ENCODE measurements around the gene SLC6A11.

DNA sequence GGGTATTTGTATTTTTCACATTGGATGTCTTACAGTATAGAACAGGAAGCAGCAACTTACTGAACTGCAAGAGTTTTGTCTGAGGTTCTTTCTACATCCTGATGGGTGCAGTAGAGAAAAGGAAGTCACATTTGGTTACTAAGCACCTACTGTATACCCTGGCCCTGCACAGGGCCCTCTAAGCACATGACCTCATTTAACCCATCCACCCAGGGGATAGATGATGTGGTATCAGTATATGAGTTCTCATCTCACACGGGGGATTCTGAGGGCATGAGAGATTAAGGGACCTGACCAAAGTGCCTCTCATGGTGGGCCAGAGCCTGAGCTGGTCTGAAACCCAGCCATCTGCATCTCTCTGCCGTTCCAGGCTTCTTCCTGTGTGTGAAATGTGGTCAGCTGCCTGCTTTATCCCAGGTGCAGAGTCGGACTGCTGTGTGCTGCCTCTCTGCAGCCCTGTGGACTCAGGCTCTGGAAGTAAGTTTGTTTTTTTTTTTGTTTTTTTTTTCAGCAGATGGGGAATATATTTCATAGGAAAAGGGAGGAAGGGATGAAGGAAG, 17.9 kb downstream of the SLC6A11 start:
- TF ChIP-seq, protein P1, sequence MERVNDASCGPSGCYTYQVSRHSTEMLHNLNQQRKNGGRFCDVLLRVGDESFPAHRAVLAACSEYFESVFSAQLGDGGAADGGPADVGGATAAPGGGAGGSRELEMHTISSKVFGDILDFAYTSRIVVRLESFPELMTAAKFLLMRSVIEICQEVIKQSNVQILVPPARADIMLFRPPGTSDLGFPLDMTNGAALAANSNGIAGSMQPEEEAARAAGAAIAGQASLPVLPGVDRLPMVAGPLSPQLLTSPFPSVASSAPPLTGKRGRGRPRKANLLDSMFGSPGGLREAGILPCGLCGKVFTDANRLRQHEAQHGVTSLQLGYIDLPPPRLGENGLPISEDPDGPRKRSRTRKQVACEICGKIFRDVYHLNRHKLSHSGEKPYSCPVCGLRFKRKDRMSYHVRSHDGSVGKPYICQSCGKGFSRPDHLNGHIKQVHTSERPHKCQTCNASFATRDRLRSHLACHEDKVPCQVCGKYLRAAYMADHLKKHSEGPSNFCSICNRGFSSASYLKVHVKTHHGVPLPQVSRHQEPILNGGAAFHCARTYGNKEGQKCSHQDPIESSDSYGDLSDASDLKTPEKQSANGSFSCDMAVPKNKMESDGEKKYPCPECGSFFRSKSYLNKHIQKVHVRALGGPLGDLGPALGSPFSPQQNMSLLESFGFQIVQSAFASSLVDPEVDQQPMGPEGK (CRISPR knock-in tag; IDR thresholded peaks at IDR 0.05; ENCODE audit: borderline replicate concordance) = no peak
- no peak for TF ChIP-seq ISL1 (CRISPR knock-in tag; IDR thresholded peaks at IDR 0.05)
- TF ChIP-seq TOX (CRISPR knock-in tag; IDR thresholded peaks at IDR 0.05; ENCODE audit: borderline replicate concordance) = no peak
- no peak for TF ChIP-seq OSR1 (CRISPR knock-in tag; IDR thresholded peaks at IDR 0.05)
- TF ChIP-seq ZFP30 (CRISPR knock-in tag; IDR thresholded peaks at IDR 0.05) = no peak
- TF ChIP-seq ZC3H10 (CRISPR knock-in tag; IDR thresholded peaks at IDR 0.05) = no peak
- TF ChIP-seq ZNF565 (CRISPR knock-in tag; conservative IDR thresholded peaks at IDR 0.05; ENCODE audit: low read depth) = no peak
- no peak for TF ChIP-seq ZNF70 (CRISPR knock-in tag; IDR thresholded peaks at IDR 0.05)
- TF ChIP-seq ARNTL (CRISPR knock-in tag; IDR thresholded peaks at IDR 0.05; ENCODE audit: borderline replicate concordance, low read depth) = no peak
- TF ChIP-seq RARB (CRISPR knock-in tag; IDR thresholded peaks at IDR 0.05) = no peak
- TF ChIP-seq, protein P2, sequence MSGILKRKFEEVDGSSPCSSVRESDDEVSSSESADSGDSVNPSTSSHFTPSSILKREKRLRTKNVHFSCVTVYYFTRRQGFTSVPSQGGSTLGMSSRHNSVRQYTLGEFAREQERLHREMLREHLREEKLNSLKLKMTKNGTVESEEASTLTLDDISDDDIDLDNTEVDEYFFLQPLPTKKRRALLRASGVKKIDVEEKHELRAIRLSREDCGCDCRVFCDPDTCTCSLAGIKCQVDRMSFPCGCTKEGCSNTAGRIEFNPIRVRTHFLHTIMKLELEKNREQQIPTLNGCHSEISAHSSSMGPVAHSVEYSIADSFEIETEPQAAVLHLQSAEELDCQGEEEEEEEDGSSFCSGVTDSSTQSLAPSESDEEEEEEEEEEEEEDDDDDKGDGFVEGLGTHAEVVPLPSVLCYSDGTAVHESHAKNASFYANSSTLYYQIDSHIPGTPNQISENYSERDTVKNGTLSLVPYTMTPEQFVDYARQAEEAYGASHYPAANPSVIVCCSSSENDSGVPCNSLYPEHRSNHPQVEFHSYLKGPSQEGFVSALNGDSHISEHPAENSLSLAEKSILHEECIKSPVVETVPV (CRISPR knock-in tag; IDR thresholded peaks at IDR 0.05) = no peak
- TF ChIP-seq, protein P3, sequence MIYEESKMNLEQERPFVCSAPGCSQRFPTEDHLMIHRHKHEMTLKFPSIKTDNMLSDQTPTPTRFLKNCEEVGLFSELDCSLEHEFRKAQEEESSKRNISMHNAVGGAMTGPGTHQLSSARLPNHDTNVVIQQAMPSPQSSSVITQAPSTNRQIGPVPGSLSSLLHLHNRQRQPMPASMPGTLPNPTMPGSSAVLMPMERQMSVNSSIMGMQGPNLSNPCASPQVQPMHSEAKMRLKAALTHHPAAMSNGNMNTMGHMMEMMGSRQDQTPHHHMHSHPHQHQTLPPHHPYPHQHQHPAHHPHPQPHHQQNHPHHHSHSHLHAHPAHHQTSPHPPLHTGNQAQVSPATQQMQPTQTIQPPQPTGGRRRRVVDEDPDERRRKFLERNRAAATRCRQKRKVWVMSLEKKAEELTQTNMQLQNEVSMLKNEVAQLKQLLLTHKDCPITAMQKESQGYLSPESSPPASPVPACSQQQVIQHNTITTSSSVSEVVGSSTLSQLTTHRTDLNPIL (CRISPR knock-in tag; IDR thresholded peaks at IDR 0.05; ENCODE audit: low read depth) = no peak
- TF ChIP-seq SNAI2 (CRISPR knock-in tag; IDR thresholded peaks at IDR 0.05) = no peak

All from SK-N-SH treated with all-trans-retinoic acid at 6 μM for 48 hours (cell line).